Measurements from ENCODE around the gene TMPRSS4.
A peak's percentile ranks its signal among the peaks of the same experiment; 100 is the strongest.

Gene TMPRSS4

GRCh38 chr11:118076754-118077281 lies at the start of gene TMPRSS4:
TMPRSS4 (plus strand) TSS chr11:118077078; CDS start chr11:118077303, 225 bp downstream.
- ATAC-seq (replicated peaks; ENCODE audit: extremely low read depth, poor library complexity, severe bottlenecking) (no peak), DNase-seq (ENCODE audit: low spot score in 2 of 2) (no peak)
- H3K4me3 Mint-ChIP-seq = no peak within 1 kb of the TSS
- peaks cover 24% of the 10 kb centered on the region for H3K4me1 Mint-ChIP-seq
- H3K9me3 Mint-ChIP-seq = no peaks in the 10 kb centered on the region
- H3K27ac Mint-ChIP-seq (ENCODE audit: low read depth) = no peak within 1 kb of the TSS
- peaks cover 10% of the 10 kb centered on the region for H3K27me3 Mint-ChIP-seq
- peaks cover 3% of the 10 kb centered on the region for H3K36me3 Mint-ChIP-seq (ENCODE audit: insufficient read depth)

- no peak for DNase-seq (ENCODE audit: low spot score in 2 of 2)
- no peak for ATAC-seq (replicated peaks; ENCODE audit: extremely low read depth, poor library complexity, severe bottlenecking)
- no peaks in the 10 kb centered on the region for H3K27me3 Mint-ChIP-seq
- peaks cover 41% of the 10 kb centered on the region for H3K4me1 Mint-ChIP-seq
- H3K36me3 Mint-ChIP-seq (ENCODE audit: insufficient read depth) = no peaks in the 10 kb centered on the region
- H3K9me3 Mint-ChIP-seq = no peaks in the 10 kb centered on the region
- no peak overlapping the region for H3K27ac Mint-ChIP-seq (ENCODE audit: low read depth)
- no peak overlapping the region for H3K4me3 Mint-ChIP-seq
These were observed 49.2 kb upstream of the TMPRSS4 start for GRCh38 chr11:118027694-118028093.

GRCh38 chr11:118028626-118029025 lies 48.3 kb upstream of the TMPRSS4 start:
- DNase-seq (ENCODE audit: low spot score in 2 of 2) = no peak
- Mint-ChIP-seq H3K4me3 (no peak overlapping the region), H3K4me1 (peaks cover 46% of the 10 kb centered on the region), H3K36me3 (ENCODE audit: insufficient read depth) (no peaks in the 10 kb centered on the region), H3K27ac (ENCODE audit: low read depth) (no peak overlapping the region), H3K9me3 (no peaks in the 10 kb centered on the region), H3K27me3 (no peaks in the 10 kb centered on the region)
- ATAC-seq (replicated peaks; ENCODE audit: extremely low read depth, poor library complexity, severe bottlenecking) = no peak

- H3K4me1 Mint-ChIP-seq = peaks cover 56% of the 10 kb centered on the region
- no peak overlapping the region for H3K27ac Mint-ChIP-seq (ENCODE audit: low read depth)
- no peaks in the 10 kb centered on the region for H3K9me3 Mint-ChIP-seq
- no peak for ATAC-seq (replicated peaks; ENCODE audit: extremely low read depth, poor library complexity, severe bottlenecking)
- DNase-seq (ENCODE audit: low spot score in 2 of 2) = no peak
- no peaks in the 10 kb centered on the region for H3K36me3 Mint-ChIP-seq (ENCODE audit: insufficient read depth)
- H3K4me3 Mint-ChIP-seq = no peak overlapping the region
- no peaks in the 10 kb centered on the region for H3K27me3 Mint-ChIP-seq
These were observed 43.4 kb upstream of the TMPRSS4 start for GRCh38 chr11:118033443-118033842.

- no peak for DNase-seq (ENCODE audit: low spot score in 2 of 2)
- peaks cover 3% of the 10 kb centered on the region for H3K36me3 Mint-ChIP-seq (ENCODE audit: insufficient read depth)
- no peaks in the 10 kb centered on the region for H3K9me3 Mint-ChIP-seq
- ATAC-seq (replicated peaks; ENCODE audit: extremely low read depth, poor library complexity, severe bottlenecking) = no peak
- peak overlapping the region; percentile 48 for H3K4me3 Mint-ChIP-seq
- H3K4me1 Mint-ChIP-seq = peaks cover 66% of the 10 kb centered on the region
- peak overlapping the region; percentile 94 for H3K27ac Mint-ChIP-seq (ENCODE audit: low read depth)
- no peaks in the 10 kb centered on the region for H3K27me3 Mint-ChIP-seq
These were observed 34.7 kb upstream of the TMPRSS4 start for GRCh38 chr11:118042141-118042540.

- H3K4me3 Mint-ChIP-seq = peak overlapping the region; percentile 23
- no peaks in the 10 kb centered on the region for H3K27me3 Mint-ChIP-seq
- no peak for ATAC-seq (replicated peaks; ENCODE audit: extremely low read depth, poor library complexity, severe bottlenecking)
- H3K4me1 Mint-ChIP-seq = peaks cover 66% of the 10 kb centered on the region
- H3K27ac Mint-ChIP-seq (ENCODE audit: low read depth) = peak overlapping the region; percentile 94
- peaks cover 3% of the 10 kb centered on the region for H3K36me3 Mint-ChIP-seq (ENCODE audit: insufficient read depth)
- no peak for DNase-seq (ENCODE audit: low spot score in 2 of 2)
- H3K9me3 Mint-ChIP-seq = no peaks in the 10 kb centered on the region
These were observed 34.1 kb upstream of the TMPRSS4 start for GRCh38 chr11:118042796-118043195.

GRCh38 chr11:118045191-118045590 lies 31.7 kb upstream of the TMPRSS4 start:
- no peaks in the 10 kb centered on the region for H3K27me3 Mint-ChIP-seq
- no peaks in the 10 kb centered on the region for H3K9me3 Mint-ChIP-seq
- H3K27ac Mint-ChIP-seq (ENCODE audit: low read depth) = peak overlapping the region; percentile 98
- no peak for DNase-seq (ENCODE audit: low spot score in 2 of 2)
- no peak for ATAC-seq (replicated peaks; ENCODE audit: extremely low read depth, poor library complexity, severe bottlenecking)
- H3K36me3 Mint-ChIP-seq (ENCODE audit: insufficient read depth) = peaks cover 5% of the 10 kb centered on the region
- H3K4me3 Mint-ChIP-seq = peak overlapping the region; percentile 58
- H3K4me1 Mint-ChIP-seq = peaks cover 71% of the 10 kb centered on the region

GRCh38 chr11:118046051-118046963 lies 30.6 kb upstream of the TMPRSS4 start:
- peaks cover 5% of the 10 kb centered on the region for H3K36me3 Mint-ChIP-seq (ENCODE audit: insufficient read depth)
- DNase-seq (ENCODE audit: low spot score in 2 of 2) = peak in 1 of 2 donors; percentile 51
- H3K4me3 Mint-ChIP-seq = peak overlapping the region; percentile 58
- no peaks in the 10 kb centered on the region for H3K27me3 Mint-ChIP-seq
- no peaks in the 10 kb centered on the region for H3K9me3 Mint-ChIP-seq
- H3K27ac Mint-ChIP-seq (ENCODE audit: low read depth) = peak overlapping the region; percentile 98
- ATAC-seq (replicated peaks; ENCODE audit: extremely low read depth, poor library complexity, severe bottlenecking) = peak; percentile 87
- H3K4me1 Mint-ChIP-seq = peaks cover 83% of the 10 kb centered on the region

- peak overlapping the region; percentile 58 for H3K4me3 Mint-ChIP-seq
- H3K9me3 Mint-ChIP-seq = no peaks in the 10 kb centered on the region
- DNase-seq (ENCODE audit: low spot score in 2 of 2) (no peak), ATAC-seq (replicated peaks; ENCODE audit: extremely low read depth, poor library complexity, severe bottlenecking) (no peak)
- H3K27me3 Mint-ChIP-seq = no peaks in the 10 kb centered on the region
- H3K36me3 Mint-ChIP-seq (ENCODE audit: insufficient read depth) = peaks cover 5% of the 10 kb centered on the region
- peak overlapping the region; percentile 98 for H3K27ac Mint-ChIP-seq (ENCODE audit: low read depth)
- H3K4me1 Mint-ChIP-seq = peaks cover 85% of the 10 kb centered on the region
These were observed 29.7 kb upstream of the TMPRSS4 start for GRCh38 chr11:118046964-118047700.

- ATAC-seq (replicated peaks; ENCODE audit: extremely low read depth, poor library complexity, severe bottlenecking) (no peak), DNase-seq (ENCODE audit: low spot score in 2 of 2) (no peak)
- no peaks in the 10 kb centered on the region for H3K27me3 Mint-ChIP-seq
- H3K9me3 Mint-ChIP-seq = no peaks in the 10 kb centered on the region
- H3K27ac Mint-ChIP-seq (ENCODE audit: low read depth) = peak overlapping the region; percentile 75
- H3K36me3 Mint-ChIP-seq (ENCODE audit: insufficient read depth) = peaks cover 5% of the 10 kb centered on the region
- H3K4me3 Mint-ChIP-seq = no peak overlapping the region
- peaks cover 85% of the 10 kb centered on the region for H3K4me1 Mint-ChIP-seq
These were observed 29.1 kb upstream of the TMPRSS4 start for GRCh38 chr11:118047749-118048148.

GRCh38 chr11:118048472-118049370 lies 28.2 kb upstream of the TMPRSS4 start:
- ATAC-seq (replicated peaks; ENCODE audit: extremely low read depth, poor library complexity, severe bottlenecking) = no peak
- Mint-ChIP-seq H3K4me3 (peak overlapping the region; percentile 6), H3K4me1 (peaks cover 89% of the 10 kb centered on the region), H3K27ac (ENCODE audit: low read depth) (peak overlapping the region; percentile 75), H3K9me3 (no peaks in the 10 kb centered on the region), H3K36me3 (ENCODE audit: insufficient read depth) (peaks cover 8% of the 10 kb centered on the region), H3K27me3 (no peaks in the 10 kb centered on the region)
- DNase-seq (ENCODE audit: low spot score in 2 of 2) = no peak

- H3K27ac Mint-ChIP-seq (ENCODE audit: low read depth) = peak overlapping the region; percentile 35
These were observed 27.1 kb upstream of the TMPRSS4 start for GRCh38 chr11:118049771-118050170.

More at GRCh38 chr11:118049771-118050170, 27.1 kb upstream of the TMPRSS4 start:
- Mint-ChIP-seq H3K36me3 (ENCODE audit: insufficient read depth) (peaks cover 8% of the 10 kb centered on the region), H3K27me3 (no peaks in the 10 kb centered on the region), H3K4me3 (no peak overlapping the region), H3K4me1 (peaks cover 80% of the 10 kb centered on the region), H3K9me3 (no peaks in the 10 kb centered on the region)
- no peak for ATAC-seq (replicated peaks; ENCODE audit: extremely low read depth, poor library complexity, severe bottlenecking)
- no peak for DNase-seq (ENCODE audit: low spot score in 2 of 2)
